ENCODE data around the gene DNAH14. TPM values are rescaled to one million over a fixed set of nuclear protein-coding genes. Genes with fewer than 3 reads are reported as not detected.

The DNAH14 gene
- total RNA-seq, 1 experiment from 2014 or later = 33.2 TPM

- intact Hi-C loops (cut with micrococcal nuclease) = no loop called here
- no peak for DNase-seq (ENCODE audit: low read depth, low spot score)
- H3K27me3 ChIP-seq (ENCODE audit: insufficient read depth, low read length) = no peaks in the 10 kb centered on the region; the same call in 1 of the 2 replicates
- no peaks in the 10 kb centered on the region for H3K9me2 ChIP-seq (ENCODE audit: insufficient read depth)
- no peak overlapping the region for H3K4me2 ChIP-seq (ENCODE audit: low read length)
- ATAC-seq = no peak
- ChIA-PET RAD21 (ENCODE audit: low non-redundant PET in 1 of 2, low total read pairs in 2 of 2, uncharacterized antibody in 2 of 2, unreplicated experiment in 2 of 2) (no interaction called here), CTCF (no interaction called here), POLR2A (no interaction called here)
- H3K4me3 ChIP-seq (replicated peaks in 1 of 2; ENCODE audit: low read depth in 1 of 2, low read length in 2 of 2) = no peak overlapping the region
- H3K9ac ChIP-seq (ENCODE audit: low read length) = no peak overlapping the region
- no peaks in the 10 kb centered on the region for H3K36me3 ChIP-seq (ENCODE audit: control insufficient read depth in 1 of 2, insufficient read depth in 2 of 2, low read length in 2 of 2)
- H4K20me1 ChIP-seq (ENCODE audit: insufficient read depth) = no peaks in the 10 kb centered on the region
- no peaks in the 10 kb centered on the region for H3K79me2 ChIP-seq (ENCODE audit: insufficient read depth, low read length)
- no peak overlapping the region for H2AFZ ChIP-seq (ENCODE audit: low read depth, low read length, poor library complexity, severe bottlenecking)
- H3K9me3 ChIP-seq (ENCODE audit: control insufficient read depth in 1 of 2, insufficient read depth in 1 of 2, low read depth in 1 of 2, low read length in 2 of 2) = peaks cover 0 to 9% of the 10 kb centered on the region in 2 experiments; a peak in 2 of 4 replicates
- TF ChIP-seq JUND (IDR thresholded peaks at IDR 0.05) (no peak), POLR2A (IDR thresholded peaks at IDR 0.05; ENCODE audit: borderline replicate concordance, extremely low read depth, insufficient read depth, insufficient read length) (no peak), EZH2 (IDR thresholded peaks at IDR 0.05) (no peak)
- no peak overlapping the region for H3K27ac ChIP-seq (ENCODE audit: low read depth, low read length)
- H3K4me1 ChIP-seq (ENCODE audit: control insufficient read depth in 1 of 2, insufficient read depth in 2 of 2, low read length in 2 of 2) = no peaks in the 10 kb centered on the region
- no TSS peak for BruUV-seq (replicated peaks)
Measured at GRCh38 chr1:224881762-224882211, 47.7 kb upstream of the DNAH14 start.

GRCh38 chr1:224882264-224882663 is 47.2 kb upstream of the DNAH14 start:
- BruUV-seq (replicated peaks) = no TSS peak
- H3K36me3 ChIP-seq (ENCODE audit: control insufficient read depth in 1 of 2, insufficient read depth in 2 of 2, low read length in 2 of 2) = no peaks in the 10 kb centered on the region
- peaks cover 0 to 9% of the 10 kb centered on the region in 2 experiments; a peak in 2 of 4 replicates for H3K9me3 ChIP-seq (ENCODE audit: control insufficient read depth in 1 of 2, insufficient read depth in 1 of 2, low read depth in 1 of 2, low read length in 2 of 2)
- DNase-seq (ENCODE audit: low read depth, low spot score) = no peak
- no peak overlapping the region for H2AFZ ChIP-seq (ENCODE audit: low read depth, low read length, poor library complexity, severe bottlenecking)
- no peaks in the 10 kb centered on the region for H3K79me2 ChIP-seq (ENCODE audit: insufficient read depth, low read length)
- POLR2A ChIA-PET = no interaction called here
- TF ChIP-seq SRF (IDR thresholded peaks at IDR 0.05; ENCODE audit: low read depth) = no peak
- TF ChIP-seq POLR2AphosphoS5 (IDR thresholded peaks at IDR 0.05; ENCODE audit: low read depth, low read length) = no peak
- TF ChIP-seq CTCF (IDR thresholded peaks at IDR 0.05 in 2 of 3, conservative IDR thresholded peaks at IDR 0.05 in 1 of 3; ENCODE audit: borderline replicate concordance in 1 of 3, insufficient read depth in 1 of 3, low read depth in 2 of 3, low read length in 2 of 3) = no peak
- no peak for TF ChIP-seq EZH2 (IDR thresholded peaks at IDR 0.05)
- TF ChIP-seq ELF1 (IDR thresholded peaks at IDR 0.05; ENCODE audit: borderline replicate concordance, low read depth) = no peak
- TF ChIP-seq ZFX (IDR thresholded peaks at IDR 0.05) = no peak
- no peak for TF ChIP-seq FOSL1 (IDR thresholded peaks at IDR 0.05; ENCODE audit: low read depth)
- no peak for TF ChIP-seq SP1 (IDR thresholded peaks at IDR 0.05; ENCODE audit: low read depth)
- H4K20me1 ChIP-seq (ENCODE audit: insufficient read depth) = no peaks in the 10 kb centered on the region
- CTCF ChIA-PET = no interaction called here
- intact Hi-C loops (cut with micrococcal nuclease) = no loop called here
- RAD21 ChIA-PET (ENCODE audit: low non-redundant PET in 1 of 2, low total read pairs in 2 of 2, uncharacterized antibody in 2 of 2, unreplicated experiment in 2 of 2) = no interaction called here
- ATAC-seq = no peak
- H3K27me3 ChIP-seq (ENCODE audit: insufficient read depth, low read length) = no peaks in the 10 kb centered on the region; the same call in 1 of the 2 replicates
- no peak overlapping the region for H3K4me2 ChIP-seq (ENCODE audit: low read length)
- no peak overlapping the region for H3K27ac ChIP-seq (ENCODE audit: low read depth, low read length)
- H3K4me3 ChIP-seq (replicated peaks in 1 of 2; ENCODE audit: low read depth in 1 of 2, low read length in 2 of 2) = no peak overlapping the region
- no peaks in the 10 kb centered on the region for H3K9me2 ChIP-seq (ENCODE audit: insufficient read depth)
- H3K9ac ChIP-seq (ENCODE audit: low read length) = no peak overlapping the region
- no peaks in the 10 kb centered on the region for H3K4me1 ChIP-seq (ENCODE audit: control insufficient read depth in 1 of 2, insufficient read depth in 2 of 2, low read length in 2 of 2)
